ENCODE data around the gene VAT1L.

GRCh38 chr16:77869997-77870813 lies 81.8 kb downstream of the VAT1L start:
- TF ChIP-seq EP300 (IDR thresholded peaks at IDR 0.05; ENCODE audit: low read depth): no peak
- no peak for TF ChIP-seq CTCF (IDR thresholded peaks at IDR 0.05)
